ENCODE measurements around the gene ARHGAP5.

GRCh38 chr14:32208490-32208889 is 131.4 kb downstream of the ARHGAP5 start:
- TF ChIP-seq ZNF274 (IDR thresholded peaks at IDR 0.05; ENCODE audit: borderline replicate concordance, low read depth, low read length) (no peak), ZNF3 (CRISPR knock-in tag; IDR thresholded peaks at IDR 0.05) (no peak), ZNF146 (CRISPR knock-in tag; IDR thresholded peaks at IDR 0.05; ENCODE audit: unreplicated experiment) (no peak), CHD2 (IDR thresholded peaks at IDR 0.05; ENCODE audit: low read depth, low read length) (no peak), CTCF (IDR thresholded peaks at IDR 0.05 in 2 of 3, conservative IDR thresholded peaks at IDR 0.05 in 1 of 3; ENCODE audit: insufficient read depth in 2 of 3, low read depth in 1 of 3, low read length in 3 of 3) (no peak), HCFC1 (IDR thresholded peaks at IDR 0.05; ENCODE audit: low read depth, low read length) (no peak), OTX1 (CRISPR knock-in tag; IDR thresholded peaks at IDR 0.05) (no peak), PKNOX1 (IDR thresholded peaks at IDR 0.05) (no peak), ELF4 (CRISPR knock-in tag; IDR thresholded peaks at IDR 0.05) (no peak), PPARD (CRISPR knock-in tag; IDR thresholded peaks at IDR 0.05) (no peak), GTF2B (IDR thresholded peaks at IDR 0.05; ENCODE audit: extremely low read depth, insufficient read length) (no peak), POLR2A (conservative IDR thresholded peaks at IDR 0.05) (no peak), MXI1 (IDR thresholded peaks at IDR 0.05; ENCODE audit: low read depth, low read length) (no peak), NR2F6 (CRISPR knock-in tag; IDR thresholded peaks at IDR 0.05) (no peak)

Measured in K562 (cell line).